ENCODE measurements around the gene PTPRD. TPM values are rescaled to one million over a fixed set of nuclear protein-coding genes. Genes with fewer than 3 reads are reported as not detected.

PTPRD gene
- total and polyA plus RNA-seq, 2 of the 4 experiments (the other 2 are of a cell fraction), result 0.07 to 0.18 TPM

- WGBS, 2 experiments (ENCODE audit: extremely low coverage in 2 of 2, insufficient read length in 1 of 2), result no CpG with 5 or more reads among the region's 3 CpGs
- dilution Hi-C loops (cut with HindIII; ENCODE audit: low sequenced_read_pairs, unreplicated experiment) (no loop called here), in situ Hi-C loops (cut with MboI; ENCODE audit: low sequenced_read_pairs) (no loop called here), intact Hi-C loops (cut with micrococcal nuclease) (no loop called here)
- no peak for ATAC-seq (ENCODE audit: low read depth)
- H2AFZ ChIP-seq (replicated peaks; ENCODE audit: low read length, poor library complexity), result no peak overlapping the region
- H3K4me2 ChIP-seq (ENCODE audit: low read depth, low read length), result no peak overlapping the region
- H3K4me3 ChIP-seq (ENCODE audit: insufficient read depth, low read depth, low read length), result no peak overlapping the region
- H3K9me3 ChIP-seq (ENCODE audit: control insufficient read depth, insufficient read depth, low read length), result no peaks in the 10 kb centered on the region
- H4K91ac ChIP-seq (ENCODE audit: insufficient read depth, low read depth, low read length), result no peak overlapping the region
- no peak overlapping the region for H2AK9ac ChIP-seq (replicated peaks; ENCODE audit: low read depth, low read length, poor library complexity)
- DNase-seq, result no peak
- no peak overlapping the region for H3K23ac ChIP-seq (ENCODE audit: low read depth, low read length)
- H2BK20ac ChIP-seq (ENCODE audit: low read depth, low read length), result no peak overlapping the region
- H3K27ac ChIP-seq (ENCODE audit: insufficient read depth, low read length), result no peak overlapping the region
- no peak overlapping the region for H3K14ac ChIP-seq (replicated peaks; ENCODE audit: low read depth, low read length)
- H3K4me1 ChIP-seq (ENCODE audit: control insufficient read depth, insufficient read depth, low read length), result no peaks in the 10 kb centered on the region
- BruUV-seq (replicated peaks), result no TSS peak
- CTCF ChIA-PET, result no interaction called here
- H3K9me1 ChIP-seq (ENCODE audit: insufficient read depth, low read length), result no peaks in the 10 kb centered on the region
- H2BK15ac ChIP-seq (ENCODE audit: low read depth, low read length), result no peak overlapping the region
- H3K9ac ChIP-seq (ENCODE audit: low read depth, low read length), result no peak overlapping the region
- no peak overlapping the region for H2AK5ac ChIP-seq (ENCODE audit: low read depth, low read length)
- no peak for TF ChIP-seq POLR2A (IDR thresholded peaks at IDR 0.05; ENCODE audit: low read depth, low read length)
- no peaks in the 10 kb centered on the region for H3K27me3 ChIP-seq (ENCODE audit: control insufficient read depth, insufficient read depth, low read length)
- no peak overlapping the region for H2BK120ac ChIP-seq (ENCODE audit: low read depth, low read length)
- H3K56ac ChIP-seq (ENCODE audit: extremely low read depth, insufficient read depth, low read length), result no peak overlapping the region
- H3K4ac ChIP-seq (ENCODE audit: low read depth, low read length), result no peak overlapping the region
- no peak overlapping the region for H4K5ac ChIP-seq (ENCODE audit: low read depth, low read length)
- H3K79me1 ChIP-seq (ENCODE audit: low read depth in 1 of 2, low read length in 2 of 2), result no peaks in the 10 kb centered on the region
- no peak overlapping the region for H3K18ac ChIP-seq (ENCODE audit: low read depth, low read length)
- H4K8ac ChIP-seq (ENCODE audit: low read depth in 2 of 2, low read length in 2 of 2), result no peak overlapping the region
- H4K20me1 ChIP-seq (ENCODE audit: insufficient read depth, low read length), result no peaks in the 10 kb centered on the region
- H3K36me3 ChIP-seq (ENCODE audit: control insufficient read depth, insufficient read depth, low read length), result no peaks in the 10 kb centered on the region
- no peak overlapping the region for H2BK5ac ChIP-seq (ENCODE audit: low read depth, low read length, poor library complexity, severe bottlenecking)
- POLR2A ChIA-PET (ENCODE audit: unreplicated experiment), result no interaction called here
These were observed 1479.3 kb downstream of the PTPRD start for GRCh38 chr9:9133526-9133925.
